Activated CD4-positive, alpha-beta T cell treated with anti-CD3 and anti-CD28 coated beads for 1 hour (primary cell): ENCODE measurements around the gene NLGN1.

Experiments used
- DNase-seq: peaks from one replicate; pipeline ENCODE4 v3.0.0-alpha.2; 2020

NLGN1 gene

GRCh38 chr3:174116421-174116820 lies 718.9 kb downstream of the NLGN1 start:
- no peak for DNase-seq

- DNase-seq: no peak
These were observed 723.5 kb downstream of the NLGN1 start for GRCh38 chr3:174120997-174121396.

GRCh38 chr3:174122411-174122810 lies 724.9 kb downstream of the NLGN1 start:
- no peak for DNase-seq

DNA sequence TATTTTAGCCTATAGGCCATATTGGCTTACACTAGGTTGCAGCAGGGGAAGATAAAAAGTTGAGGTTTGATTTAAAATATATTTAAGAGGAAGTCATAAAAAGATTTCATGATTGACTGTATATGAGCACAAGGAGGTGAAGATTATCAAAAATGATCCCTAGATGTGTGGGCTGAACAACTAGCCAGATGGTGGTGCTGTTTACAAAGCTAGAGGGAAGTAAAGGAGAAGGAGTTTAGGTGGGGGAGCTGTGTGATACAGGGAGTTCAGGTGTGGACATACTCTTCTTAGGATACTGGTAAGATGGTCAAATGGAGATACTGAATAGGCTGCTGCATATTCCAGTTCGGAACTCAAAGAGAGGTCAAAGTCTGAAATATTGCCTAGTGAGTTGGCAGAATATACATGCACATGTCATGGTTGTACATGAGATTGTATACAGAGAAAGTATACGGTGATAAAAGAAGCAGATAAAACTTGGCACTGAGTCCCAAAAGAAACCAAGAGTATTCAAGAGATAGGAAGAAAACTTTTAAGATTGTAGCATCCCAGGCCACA lies 727.8 kb downstream of the NLGN1 start:
- DNase-seq: no peak

DNA sequence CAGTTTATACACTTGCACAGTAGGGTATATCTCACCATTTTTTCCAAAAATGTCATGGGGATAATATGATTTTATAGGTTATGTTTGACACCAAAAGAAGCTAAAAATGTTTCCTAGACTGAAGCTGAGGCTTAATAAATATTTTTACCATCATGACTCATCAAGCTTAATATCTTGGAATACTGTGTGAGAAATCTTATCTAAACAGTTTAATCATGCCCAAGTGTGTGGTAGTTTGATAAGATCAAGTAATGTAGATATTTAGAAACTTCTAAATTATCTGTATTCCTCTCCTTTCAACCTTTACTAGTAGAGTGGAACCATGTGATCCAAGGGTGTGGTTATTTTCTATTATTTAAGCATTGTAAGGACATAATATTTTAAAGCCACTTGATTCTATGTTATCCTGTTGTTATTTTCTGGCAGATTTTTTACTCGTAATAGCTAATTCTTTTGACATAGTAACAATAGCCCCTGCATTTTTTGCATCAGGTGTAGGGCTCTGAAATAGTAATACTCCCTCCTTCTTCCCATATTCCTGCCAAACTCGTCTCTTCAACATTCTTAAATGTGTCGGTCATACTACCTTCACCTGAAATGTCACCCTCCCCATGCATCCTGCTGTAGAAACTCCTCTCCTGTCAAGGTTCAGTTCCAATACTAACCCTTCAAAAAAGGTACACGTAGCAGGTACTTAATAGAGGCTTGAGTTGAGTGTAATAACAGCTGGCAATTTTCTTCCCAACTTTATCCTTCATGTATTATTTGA lies 729.6 kb downstream of the NLGN1 start:
- no peak for DNase-seq

DNA sequence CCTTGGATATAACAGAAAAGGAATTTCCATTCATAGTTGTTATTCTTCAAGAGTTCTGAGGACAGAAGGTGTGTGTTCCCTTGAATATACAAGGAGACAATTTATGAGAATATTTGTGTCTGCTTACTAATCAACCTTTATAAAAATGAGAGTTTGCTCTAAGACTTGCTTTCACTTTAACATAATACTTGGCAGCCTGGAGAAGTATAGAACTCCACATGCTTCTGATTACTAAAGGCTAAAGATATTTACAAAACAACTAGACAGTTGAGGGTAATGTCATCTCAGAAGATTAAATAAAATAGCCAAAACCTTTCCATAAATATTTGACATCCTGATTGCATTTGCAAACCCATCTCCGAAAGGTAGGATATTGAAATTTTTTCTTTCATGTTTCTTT lies 734.5 kb downstream of the NLGN1 start:
- DNase-seq: no peak

DNA sequence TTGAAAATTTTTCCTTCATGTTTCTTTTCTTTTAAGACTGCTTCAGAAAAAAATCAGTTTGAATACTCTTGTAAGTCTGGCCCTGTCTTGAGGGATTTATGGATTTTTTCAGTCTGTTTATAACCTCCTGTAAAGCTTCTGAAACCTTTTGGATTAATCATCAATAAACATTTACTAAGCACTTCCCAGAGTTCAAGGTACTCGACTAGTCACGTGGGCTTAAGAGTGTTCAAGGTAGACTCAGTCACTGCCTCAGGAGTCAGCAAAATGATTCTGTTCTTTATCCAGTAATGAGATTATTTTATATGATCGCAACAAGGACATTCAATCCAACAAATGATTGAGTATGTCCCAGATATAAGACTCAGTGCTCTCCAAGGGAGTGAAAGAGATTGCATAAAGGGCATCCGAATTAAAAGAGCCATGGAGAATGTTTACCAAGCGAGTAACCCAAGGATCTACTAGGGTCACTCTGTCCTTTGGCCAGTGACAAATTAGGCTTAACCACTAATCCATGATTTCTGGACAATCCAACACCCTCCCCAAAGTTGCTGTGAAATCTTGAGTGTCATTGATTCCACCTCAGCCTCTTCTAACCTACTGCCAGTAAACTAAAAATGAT lies 735.0 kb downstream of the NLGN1 start:
- DNase-seq: no peak

GRCh38 chr3:174146008-174146407 lies 748.5 kb downstream of the NLGN1 start:
- DNase-seq: no peak

GRCh38 chr3:174147798-174148197 lies 750.3 kb downstream of the NLGN1 start:
- no peak for DNase-seq

- DNase-seq: no peak
These were observed 756.3 kb downstream of the NLGN1 start for GRCh38 chr3:174153871-174154270.

GRCh38 chr3:174156200-174156599 lies 758.7 kb downstream of the NLGN1 start:
- no peak for DNase-seq

- no peak for DNase-seq
These were observed 761.1 kb downstream of the NLGN1 start for GRCh38 chr3:174158674-174159073.

DNA sequence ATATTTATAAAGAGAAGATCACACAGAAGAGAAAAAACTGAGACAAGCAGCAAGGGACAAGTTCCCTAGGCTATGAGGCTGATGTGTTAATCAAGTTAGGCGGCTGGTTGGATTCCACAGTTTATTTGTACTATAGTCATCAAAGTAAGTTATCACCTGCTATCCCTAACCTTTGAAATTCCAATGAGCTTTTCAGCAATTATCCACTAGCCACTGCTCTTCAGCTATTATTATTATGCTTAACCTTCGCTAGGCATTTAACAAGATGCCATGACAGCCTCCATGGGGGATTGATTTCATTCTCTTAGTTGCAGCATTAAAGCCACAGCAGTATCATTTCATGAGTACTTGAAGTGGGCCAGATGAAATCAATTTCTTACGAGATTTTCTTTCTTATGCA lies 762.1 kb downstream of the NLGN1 start:
- DNase-seq: no peak

- no peak for DNase-seq
These were observed 765.0 kb downstream of the NLGN1 start for GRCh38 chr3:174162550-174162949.

DNA sequence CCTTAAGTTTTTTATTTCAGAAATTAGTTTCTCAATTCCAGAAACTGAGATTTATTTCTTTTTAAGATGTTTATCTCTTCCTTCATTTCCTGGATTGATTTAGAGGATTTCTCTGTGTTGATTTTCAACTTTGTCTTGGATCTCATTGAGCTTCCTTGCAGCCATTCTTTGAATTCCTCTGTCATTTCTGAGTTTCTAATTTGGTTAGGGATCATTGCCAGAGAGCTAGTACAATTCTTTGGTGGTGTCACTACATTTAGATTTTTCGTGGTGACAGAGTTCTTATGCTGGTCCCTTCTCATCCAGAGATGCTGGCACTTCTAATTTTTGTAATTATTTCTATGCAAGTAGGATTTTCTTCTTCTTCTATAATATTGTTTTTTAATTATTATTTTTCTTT lies 770.5 kb downstream of the NLGN1 start:
- DNase-seq: no peak

GRCh38 chr3:174168538-174169254 lies 771.2 kb downstream of the NLGN1 start:
- DNase-seq: no peak

DNA sequence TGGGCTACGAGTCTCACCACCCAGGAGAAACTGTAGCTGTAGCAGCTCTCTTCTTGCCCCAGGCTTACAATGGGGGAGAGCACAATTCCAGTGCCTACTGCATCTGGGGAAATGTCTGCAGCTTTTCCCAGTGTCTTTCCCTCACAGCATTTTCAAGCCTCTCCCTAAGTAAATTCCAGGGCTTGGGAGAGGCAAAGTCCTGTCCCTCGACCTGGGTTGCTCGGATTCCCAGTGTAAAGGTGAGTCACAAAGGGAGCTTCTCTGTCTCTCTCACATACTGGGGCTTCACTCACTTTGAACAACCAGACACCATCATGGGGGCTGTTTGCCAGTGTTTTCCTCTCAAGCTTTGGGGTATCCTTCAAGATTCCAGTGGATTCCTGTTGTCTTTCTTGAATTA lies 772.2 kb downstream of the NLGN1 start:
- DNase-seq: no peak

DNA sequence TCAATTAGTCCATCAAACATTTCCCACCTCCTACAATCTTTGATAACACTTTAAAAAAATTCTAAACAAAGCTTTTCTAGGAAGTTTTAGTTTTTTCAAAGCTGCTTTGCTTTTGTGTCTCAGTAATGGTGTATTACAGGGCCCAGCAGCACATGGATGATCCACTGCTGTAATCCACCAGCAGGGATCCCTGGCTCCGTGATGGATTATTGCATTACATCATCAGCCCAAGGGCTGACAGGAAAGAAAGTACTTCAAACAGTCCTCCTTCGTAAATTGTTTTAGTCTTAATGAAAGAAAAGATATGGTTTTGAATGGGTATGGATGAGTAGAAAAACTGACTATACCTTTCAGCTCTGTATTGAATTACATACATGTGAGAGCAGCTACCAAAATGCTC lies 772.7 kb downstream of the NLGN1 start:
- DNase-seq: no peak

DNA sequence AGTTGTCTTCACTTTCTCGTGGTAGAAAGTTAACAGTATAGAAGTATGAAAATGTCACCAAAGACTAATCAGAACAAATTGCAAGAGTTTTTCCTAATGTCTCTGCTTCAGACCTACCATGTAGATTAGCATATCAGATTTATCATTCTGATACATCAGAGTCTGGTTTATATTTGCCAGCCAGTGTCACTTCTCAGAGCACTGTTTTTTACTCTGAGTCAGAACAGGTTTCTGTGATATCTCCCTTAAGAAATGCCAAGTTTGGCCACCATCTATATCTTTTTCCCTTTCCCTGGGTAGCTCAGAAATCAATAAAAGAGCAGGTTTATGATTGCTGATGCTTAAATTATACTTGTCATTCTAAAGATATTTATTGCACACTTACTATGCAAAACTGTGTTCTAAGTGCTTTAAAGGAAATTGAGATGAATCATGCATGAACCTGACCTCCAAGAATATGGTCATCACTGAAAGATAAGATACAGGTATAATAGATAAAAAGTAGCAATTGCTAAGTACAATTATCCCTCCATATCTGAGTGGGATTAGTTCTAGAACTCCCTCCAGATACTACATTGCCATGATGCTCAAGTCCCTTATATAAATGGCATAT lies 788.9 kb downstream of the NLGN1 start:
- no peak for DNase-seq

- no peak for DNase-seq
These were observed 793.8 kb downstream of the NLGN1 start for GRCh38 chr3:174191380-174191779.

DNA sequence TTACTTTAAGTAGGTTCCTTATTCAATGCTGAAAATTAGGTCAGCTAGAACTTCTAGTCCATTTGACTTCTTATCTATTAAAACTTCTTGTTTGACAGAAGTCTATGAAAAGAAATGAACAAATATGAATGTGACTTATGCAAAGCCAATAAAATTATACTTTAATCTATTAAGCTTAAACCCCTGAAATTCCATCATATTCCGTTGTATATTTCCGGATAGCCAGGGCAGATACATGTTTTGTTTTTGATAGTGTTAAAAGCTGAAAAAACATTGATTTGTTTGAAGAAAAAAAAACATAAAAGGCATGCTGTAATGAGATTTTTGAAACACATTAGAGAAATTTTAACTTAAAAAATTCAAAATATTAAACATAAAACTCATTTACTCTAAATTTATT lies 794.4 kb downstream of the NLGN1 start:
- no peak for DNase-seq

GRCh38 chr3:174192471-174192870 lies 794.9 kb downstream of the NLGN1 start:
- DNase-seq: no peak

DNA sequence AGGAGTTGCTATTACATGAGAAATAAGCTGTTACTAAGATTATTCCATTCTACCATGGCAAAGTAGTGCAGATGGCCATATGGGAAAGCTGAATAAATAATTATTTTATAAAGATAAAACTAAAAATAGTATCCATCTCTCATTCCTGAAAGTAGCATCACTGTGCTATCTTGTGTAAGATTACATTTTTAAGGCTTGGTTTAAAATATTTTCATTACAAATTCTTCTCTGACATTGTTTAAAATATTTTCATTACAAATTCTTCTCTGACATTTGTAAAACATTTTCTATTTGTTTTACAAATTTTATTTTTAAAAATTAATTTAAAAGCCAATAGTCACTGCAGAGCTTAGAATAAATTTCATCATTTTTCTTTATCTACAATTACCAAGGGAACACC lies 796.1 kb downstream of the NLGN1 start:
- no peak for DNase-seq
